K562 (cell line): Measurements from ENCODE around the gene CNPPD1. TPM values are rescaled to one million over a fixed set of nuclear protein-coding genes. Genes with fewer than 3 reads are reported as not detected.
A peak's percentile ranks its signal among the peaks of the same experiment; 100 is the strongest.

Source experiments
- ATAC-seq: fragments of 200-7000 bp; cut with Tn5 transposase; 3 replicates; pipeline ENCODE4 v1.9.1; 2020; ENCODE audit warnings: moderate library complexity
- BruUV-seq: library from RNA; stranded (reverse); fragments of 400-500 nt; replicated peaks from 2 replicates; lab custom pipeline; 2021; lab: Mats Ljungman, UMichigan
- CTCF ChIA-PET: fragments of 300-600 bp; formaldehyde crosslinking; extraction: SDS; loops from one replicate; lab custom pipeline; 2021; ENCODE audit warnings: low intra/inter-chr PET ratio; lab: Yijun Ruan, JAX
- POLR2A ChIA-PET: fragments of 300-600, 350-650 bp; sonication (Branson Sonifier 250); formaldehyde crosslinking; extraction: SDS; loops from one replicate; lab custom pipeline; 2021; ENCODE audit warnings: antibody characterized with exemption, inconsistent platforms; lab: Yijun Ruan, JAX
- DNase-seq, 4 experiments: peaks; one replicate each; pipeline versions ENCODE4 v3.0.0 to v3.0.0-alpha.2; 2011 to 2018; ENCODE audit warnings: low spot score in 3 of 4, mixed read lengths in 3 of 4; ENCODE audit errors: extremely low read depth in 1 of 4
- FAIRE-seq: peaks from 2 replicates; lab custom pipeline; 2011; peaks lifted over from hg19 to GRCh38; lab: Jason Lieb, UNC
- H2AFZ ChIP-seq: 2 replicates; pipeline ENCODE4 v1.6.0; 2011; ENCODE audit warnings: low read depth, low read length, control low read depth, inconsistent platforms
- H3K27ac ChIP-seq: fragments of 200-600 bp; 3 replicates; pipeline ENCODE4 v1.8.0; 2011; ENCODE audit warnings: low read depth, mild to moderate bottlenecking, control low read depth, inconsistent platforms, low read length, moderate library complexity, mixed read lengths; ENCODE audit errors: extremely low read depth
- H3K27me3 ChIP-seq, 2 experiments: fragments of 300-600 bp in 1 of 2; 2 replicates in 1 of 2; 3 replicates in 1 of 2; pipeline versions ENCODE4 v1.6.0 to v1.8.0; 2011; ENCODE audit warnings: inconsistent platforms in 2 of 2, low read length in 2 of 2, mild to moderate bottlenecking in 1 of 2, mixed read lengths in 1 of 2, moderate library complexity in 1 of 2; ENCODE audit not compliant: control insufficient read depth in 2 of 2, insufficient read depth in 2 of 2
- H3K36me3 ChIP-seq: fragments of 300-600 bp; 3 replicates; pipeline ENCODE4 v1.8.0; 2011; ENCODE audit warnings: mild to moderate bottlenecking, low read length, inconsistent platforms; ENCODE audit not compliant: control insufficient read depth, insufficient read depth
- H3K4me1 ChIP-seq, 2 experiments: fragments of 200-600 bp in 1 of 2; replicated peaks in 1 of 2; 2 replicates in 1 of 2; 3 replicates in 1 of 2; pipeline versions ENCODE4 v1.5.1 to v1.8.0; 2011; ENCODE audit warnings: inconsistent platforms in 2 of 2, low read length in 2 of 2, mild to moderate bottlenecking in 1 of 2, mixed read lengths in 1 of 2, moderate library complexity in 1 of 2; ENCODE audit not compliant: control insufficient read depth in 2 of 2, insufficient read depth in 2 of 2
- H3K4me2 ChIP-seq: 2 replicates; pipeline ENCODE4 v1.6.1; 2011; ENCODE audit warnings: low read length, control low read depth, inconsistent platforms, mixed read lengths; ENCODE audit not compliant: insufficient read depth
- H3K4me3 ChIP-seq: fragments of 200-600 bp; sonication (generic), shearing (Covaris generic); 2 replicates; pipeline ENCODE4 v1.5.1; 2016; ENCODE audit warnings: control low read depth, inconsistent platforms
- H3K79me2 ChIP-seq: fragments of 200-600 bp; 3 replicates; pipeline ENCODE4 v1.8.0; 2011; ENCODE audit warnings: low read length, inconsistent platforms; ENCODE audit not compliant: control insufficient read depth, insufficient read depth
- H3K9ac ChIP-seq, 2 experiments: 2 replicates each; pipeline versions ENCODE4 v1.6.0 to v1.6.1; 2011; ENCODE audit warnings: low read depth in 2 of 2, low read length in 2 of 2, control low read depth in 1 of 2, inconsistent platforms in 1 of 2, mild to moderate bottlenecking in 1 of 2, mixed read lengths in 1 of 2; ENCODE audit not compliant: insufficient read depth in 1 of 2
- H3K9me1 ChIP-seq: one replicate; pipeline ENCODE4 v1.6.0; 2011; ENCODE audit warnings: inconsistent platforms, mild to moderate bottlenecking, low read length, moderate library complexity; ENCODE audit not compliant: control insufficient read depth, insufficient read depth
- H3K9me3 ChIP-seq: replicated peaks from 2 replicates; pipeline ENCODE4 v1.5.1; 2011; ENCODE audit warnings: low read depth, low read length, inconsistent platforms; ENCODE audit not compliant: control insufficient read depth, insufficient read depth
- H4K20me1 ChIP-seq: replicated peaks from 2 replicates; pipeline ENCODE4 v1.6.1; 2011; ENCODE audit warnings: low read length, inconsistent platforms, mixed read lengths; ENCODE audit not compliant: control insufficient read depth, insufficient read depth
- ATF7 ChIP-seq: fragments of 450-650 bp; IDR thresholded peaks from 2 replicates; pipeline ENCODE4 v1.7.1; 2014; ENCODE audit warnings: mild to moderate bottlenecking, moderate library complexity
- CBX3 ChIP-seq, 2 experiments: IDR thresholded peaks; 1 replicate in 1 of 2; 2 replicates in 1 of 2; pipeline ENCODE4 v1.6.1; 2012; ENCODE audit warnings: inconsistent platforms in 2 of 2, low read length in 2 of 2, borderline replicate concordance in 1 of 2, control low read depth in 1 of 2
- CEBPG ChIP-seq, 3 experiments: fragments of 200-800 bp in 1 of 3; sonication (Bioruptor generic) in 1 of 3; sonication (generic) in 1 of 3; formaldehyde crosslinking in 1 of 3; IDR thresholded peaks in 2 of 3; conservative IDR thresholded peaks in 1 of 3; 2 replicates each; pipeline versions ENCODE4 v1.6.1 to v1.8.0; 2016 to 2022; ENCODE audit warnings: missing compliant biosample characterization in 2 of 3, missing genetic modification characterization in 2 of 3, mild to moderate bottlenecking in 1 of 3, missing genetic modification reagents in 1 of 3
- ELF4 ChIP-seq: fragments of 450-650 bp; formaldehyde crosslinking; IDR thresholded peaks from 2 replicates; pipeline ENCODE4 v1.4.0; 2022; ENCODE audit warnings: missing genetic modification characterization
- FOXP1 ChIP-seq: sonication (generic); formaldehyde crosslinking; IDR thresholded peaks from 2 replicates; pipeline ENCODE4 v1.8.0; 2022; ENCODE audit warnings: mild to moderate bottlenecking, missing genetic modification reagents
- HDAC1 ChIP-seq, 2 experiments: fragments of 450-650 bp; IDR thresholded peaks; 2 replicates each; pipeline ENCODE4 v1.6.1; 2016 to 2017; ENCODE audit warnings: inconsistent platforms in 1 of 2, mild to moderate bottlenecking in 1 of 2, moderate library complexity in 1 of 2
- IFI16 ChIP-seq: fragments of 250-450 bp; sonication (Bioruptor Pico); IDR thresholded peaks from 2 replicates; pipeline ENCODE4 v2.1.2; 2022; ENCODE audit warnings: mild to moderate bottlenecking, inconsistent platforms
- SAP30 ChIP-seq: fragments of 200-600 bp; sonication (generic); IDR thresholded peaks from 2 replicates; pipeline ENCODE4 v1.6.1; 2012; ENCODE audit warnings: borderline replicate concordance, low read depth, mild to moderate bottlenecking, moderate library complexity, low read length, control low read depth, inconsistent platforms; ENCODE audit not compliant: insufficient read depth, poor library complexity, severe bottlenecking
- SIN3A ChIP-seq, 2 experiments: fragments of 150-350 bp in 1 of 2; IDR thresholded peaks; 2 replicates each; pipeline ENCODE4 v1.6.1; 2011 to 2016; ENCODE audit warnings: borderline replicate concordance in 2 of 2, low read depth in 2 of 2, low read length in 2 of 2, mild to moderate bottlenecking in 2 of 2, moderate library complexity in 2 of 2; ENCODE audit not compliant: control insufficient read depth in 1 of 2
- ZBTB7A ChIP-seq: IDR thresholded peaks from 2 replicates; pipeline ENCODE4 v1.6.1; 2011; ENCODE audit warnings: low read depth, mild to moderate bottlenecking, low read length, moderate library complexity, borderline replicate concordance; ENCODE audit not compliant: control insufficient read depth
- WGBS: fragments of 100-300 bp; shearing (Covaris generic); methylation state at CpG from one replicate; pipeline ENCODE4 v1.1.6; 2016; ENCODE audit warnings: low coverage, mixed read lengths; ENCODE audit not compliant: insufficient coverage; ENCODE audit errors: missing lambda C conversion rate; 5-methylcytosine and 5-hydroxymethylcytosine counted together
- in situ Hi-C: fragments of 300-500 bp; cut with MboI; formaldehyde crosslinking; loops from 4 replicates; pipeline ENCODE4 v1.15.0; 2018; ENCODE audit warnings: inconsistent platforms, mixed read lengths
- intact Hi-C: fragments of 100-400 bp; cut with micrococcal nuclease; formaldehyde crosslinking; loops from 2 replicates; pipeline ENCODE4 v1.14.2; 2022
- polyA plus RNA-seq, 8 experiments: library from polyadenylated mRNA; depleted of rRNA in 4 of 8; stranded (reverse) in 5 of 8; unstranded in 3 of 8; fragments of >200 nt; fragmentation: Nextera tagmentation in 2 of 8; fragmentation: Illumina TruSeq in 1 of 8; extraction: Ambion mirVana in 2 of 8; extraction: Trizol in 1 of 8; gene quantifications; 2 replicates each; pipeline versions ENCODE4 v1.2.1 to v1.2.3, GENCODE V29; 2011 to 2014; ENCODE audit warnings: inconsistent platforms in 1 of 8, missing spikeins in 1 of 8
- total RNA-seq, 7 experiments: library from RNA; depleted of rRNA in 6 of 7; stranded (reverse); fragments of >200 nt in 6 of 7; fragmentation: Illumina TruSeq in 2 of 7; extraction: Trizol in 2 of 7; gene quantifications; 2 replicates each; pipeline versions ENCODE4 v1.2.1 to v1.2.3, GENCODE V29; 2011 to 2021; ENCODE audit warnings: low replicate concordance in 1 of 7
- TF ChIP-seq, protein P1 (sequence below), 2 experiments: fragments of 250-450 bp in 1 of 2; fragments of 450-650 bp in 1 of 2; sonication (Bioruptor Pico) in 1 of 2; IDR thresholded peaks; 2 replicates each; pipeline versions ENCODE4 v1.6.1 to v1.8.0; 2016 to 2021; ENCODE audit warnings: mild to moderate bottlenecking in 2 of 2, moderate library complexity in 2 of 2, missing compliant biosample characterization in 1 of 2, missing genetic modification characterization in 1 of 2
- TF ChIP-seq, protein P2 (sequence below): fragments of 450-650 bp; formaldehyde crosslinking; IDR thresholded peaks from 2 replicates; pipeline ENCODE4 v1.4.0; 2020; ENCODE audit warnings: mild to moderate bottlenecking, moderate library complexity
- TF ChIP-seq, protein P3 (sequence below): fragments of 450-650 bp; IDR thresholded peaks from 2 replicates; pipeline ENCODE4 v1.6.1; 2017; ENCODE audit warnings: mild to moderate bottlenecking, moderate library complexity

Gene CNPPD1
- total and polyA plus RNA-seq, 9 of the 15 experiments (the other 6 are each of a cell fraction or from before 2014, with no cell fraction given), result 9.9 to 53.5 (median 27.0) TPM

DNA sequence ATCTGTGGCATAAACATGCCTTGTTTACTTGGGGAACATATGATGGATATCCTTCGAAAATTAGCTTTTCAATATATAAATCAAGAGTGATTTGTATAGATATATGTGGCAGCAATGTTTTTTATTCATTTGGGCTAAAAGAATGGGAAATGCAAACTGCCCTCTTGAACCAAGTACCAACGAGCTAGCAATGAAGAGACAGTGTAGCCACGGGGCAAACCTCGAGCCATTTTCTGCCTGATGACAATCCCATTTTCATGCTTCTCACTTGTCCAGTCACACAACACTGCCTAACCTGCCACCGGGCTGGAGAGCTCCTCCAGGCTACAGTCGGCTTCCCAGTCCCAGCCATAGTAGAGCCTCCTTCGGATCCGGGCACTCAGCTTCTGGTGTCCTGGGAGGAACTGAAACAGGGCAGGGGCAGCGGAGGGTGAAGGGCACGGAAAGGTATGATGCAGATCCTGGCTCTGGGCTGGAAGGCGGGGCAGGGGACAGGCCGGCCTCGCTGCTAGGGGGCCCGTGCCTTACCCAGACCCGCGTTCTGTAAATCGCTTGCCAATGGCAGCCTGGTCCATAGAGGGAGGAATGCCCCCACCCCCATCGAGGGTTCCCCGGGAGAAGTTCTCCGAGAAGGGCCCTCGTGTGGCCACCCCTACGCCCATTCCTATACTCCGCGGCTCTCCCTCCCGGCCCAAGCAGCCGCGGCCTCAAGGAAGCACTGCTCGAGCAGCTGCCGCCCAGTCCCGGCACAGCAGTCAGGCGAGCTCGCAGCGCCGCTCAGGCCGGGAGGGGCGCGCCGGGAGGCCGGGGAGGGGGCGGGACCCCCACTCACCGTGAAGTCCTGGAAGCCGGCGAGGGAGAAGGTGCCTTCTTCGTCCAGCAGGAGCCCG lies 552 bp downstream of the CNPPD1 start:
- H2AFZ ChIP-seq, result peak overlapping the region; percentile 88
- in situ Hi-C loops (no loop called here), intact Hi-C loops (loop anchor here (2.0 kb wide), 1 partner anchor 31 kb away; the partner anchor contains the start of gene ZFAND2B)
- H3K27me3 ChIP-seq, result no peaks in the 10 kb centered on the region
- ChIA-PET POLR2A (interaction anchor here (0.6 to 1.7 kb wide), 12 partner anchors 9 to 119 kb away, joined by 3 to 9 read pairs (median 4); partner anchors contain the start of genes DNAJB2 and ZFAND2B), CTCF (no interaction called here)
- H3K4me3 ChIP-seq, result peak overlapping the region; percentile 80
- FAIRE-seq, result no peak
- peak overlapping the region; percentile 90 to 94 for H3K9ac ChIP-seq
- H3K9me1 ChIP-seq, result no peaks in the 10 kb centered on the region
- peaks cover 13 to 25% of the 10 kb centered on the region in 2 experiments; a peak in 4 of 5 replicates for H3K4me1 ChIP-seq
- no peaks in the 10 kb centered on the region for H4K20me1 ChIP-seq
- 3% methylated on average over 26 of the region's 45 CpGs for WGBS
- H3K27ac ChIP-seq, result peak overlapping the region; percentile 97
- peak; percentile 66 for ATAC-seq
- H3K9me3 ChIP-seq, result no peaks in the 10 kb centered on the region
- no TSS peak for BruUV-seq
- H3K79me2 ChIP-seq, result peaks cover 42% of the 10 kb centered on the region
- H3K36me3 ChIP-seq, result peaks cover 50% of the 10 kb centered on the region; the same call in 2 of the 3 replicates
- DNase-seq, result peak in 3 of 4 experiments; percentile 30 to 50 (median 39)
- H3K4me2 ChIP-seq, result peak overlapping the region; percentile 100
- no peak for TF ChIP-seq IFI16 (CRISPR knock-in tag)
- TF ChIP-seq, protein P1, sequence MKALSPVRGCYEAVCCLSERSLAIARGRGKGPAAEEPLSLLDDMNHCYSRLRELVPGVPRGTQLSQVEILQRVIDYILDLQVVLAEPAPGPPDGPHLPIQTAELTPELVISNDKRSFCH (CRISPR knock-in tag; IDR thresholded peaks at IDR 0.05), result no peak
- TF ChIP-seq, protein P1 (tag; IDR thresholded peaks at IDR 0.05), result no peak
- TF ChIP-seq ATF7, result no peak
- peak; percentile 97 for TF ChIP-seq ZBTB7A
- TF ChIP-seq FOXP1 (CRISPR knock-in tag), result no peak
- TF ChIP-seq CEBPG (CRISPR knock-in tag; IDR thresholded peaks at IDR 0.05), result no peak
- no peak for TF ChIP-seq CEBPG (tag; conservative IDR thresholded peaks at IDR 0.05 in 1 of 2, IDR thresholded peaks at IDR 0.05 in 1 of 2)
- TF ChIP-seq SAP30, result peak; percentile 22
- peak in 1 of 2 experiments; percentile 19; a peak in 1 of 4 replicates for TF ChIP-seq HDAC1 (IDR thresholded peaks at IDR 0.05)
- TF ChIP-seq SIN3A (IDR thresholded peaks at IDR 0.05; ENCODE audit: borderline replicate concordance in 2 of 2, control insufficient read depth in 1 of 2, low read depth in 2 of 2, low read length in 2 of 2), result peak; percentile 11 to 27; a peak in 1 of 4 replicates
- no peak for TF ChIP-seq CBX3 (IDR thresholded peaks at IDR 0.05; ENCODE audit: borderline replicate concordance in 1 of 2, low read length in 2 of 2)
- TF ChIP-seq ELF4 (CRISPR knock-in tag), result no peak
- TF ChIP-seq, protein P2, sequence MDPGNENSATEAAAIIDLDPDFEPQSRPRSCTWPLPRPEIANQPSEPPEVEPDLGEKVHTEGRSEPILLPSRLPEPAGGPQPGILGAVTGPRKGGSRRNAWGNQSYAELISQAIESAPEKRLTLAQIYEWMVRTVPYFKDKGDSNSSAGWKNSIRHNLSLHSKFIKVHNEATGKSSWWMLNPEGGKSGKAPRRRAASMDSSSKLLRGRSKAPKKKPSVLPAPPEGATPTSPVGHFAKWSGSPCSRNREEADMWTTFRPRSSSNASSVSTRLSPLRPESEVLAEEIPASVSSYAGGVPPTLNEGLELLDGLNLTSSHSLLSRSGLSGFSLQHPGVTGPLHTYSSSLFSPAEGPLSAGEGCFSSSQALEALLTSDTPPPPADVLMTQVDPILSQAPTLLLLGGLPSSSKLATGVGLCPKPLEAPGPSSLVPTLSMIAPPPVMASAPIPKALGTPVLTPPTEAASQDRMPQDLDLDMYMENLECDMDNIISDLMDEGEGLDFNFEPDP (CRISPR knock-in tag), result no peak
- TF ChIP-seq, protein P3, sequence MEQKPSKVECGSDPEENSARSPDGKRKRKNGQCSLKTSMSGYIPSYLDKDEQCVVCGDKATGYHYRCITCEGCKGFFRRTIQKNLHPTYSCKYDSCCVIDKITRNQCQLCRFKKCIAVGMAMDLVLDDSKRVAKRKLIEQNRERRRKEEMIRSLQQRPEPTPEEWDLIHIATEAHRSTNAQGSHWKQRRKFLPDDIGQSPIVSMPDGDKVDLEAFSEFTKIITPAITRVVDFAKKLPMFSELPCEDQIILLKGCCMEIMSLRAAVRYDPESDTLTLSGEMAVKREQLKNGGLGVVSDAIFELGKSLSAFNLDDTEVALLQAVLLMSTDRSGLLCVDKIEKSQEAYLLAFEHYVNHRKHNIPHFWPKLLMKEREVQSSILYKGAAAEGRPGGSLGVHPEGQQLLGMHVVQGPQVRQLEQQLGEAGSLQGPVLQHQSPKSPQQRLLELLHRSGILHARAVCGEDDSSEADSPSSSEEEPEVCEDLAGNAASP, result no peak
